Gastrocnemius medialis (tissue), 4 donors: Measurements from ENCODE around the gene MAN1A2.

Experiments
- CTCF ChIP-seq, 5 experiments: fragments of 450-650 bp in 3 of 5; fragments of 200-600 bp in 2 of 5; sonication (generic) in 2 of 5; IDR thresholded peaks in 4 of 5; conservative IDR thresholded peaks in 1 of 5; 1 replicate in 4 of 5; 2 replicates in 1 of 5; pipeline ENCODE4 v1.5.1; 2016 to 2019; ENCODE audit warnings: antibody characterized with exemption in 5 of 5, mild to moderate bottlenecking in 3 of 5, moderate library complexity in 3 of 5
- POLR2A ChIP-seq, 2 donors: fragments of 450-650 bp; IDR thresholded peaks; one replicate each; pipeline ENCODE4 v1.6.1; 2017; ENCODE audit warnings: antibody characterized with exemption in 2 of 2, mild to moderate bottlenecking in 2 of 2, moderate library complexity in 2 of 2

GRCh38 chr1:117546467-117546866 lies 179.2 kb downstream of the MAN1A2 start:
- TF ChIP-seq CTCF (IDR thresholded peaks at IDR 0.05 in 4 of 5, conservative IDR thresholded peaks at IDR 0.05 in 1 of 5) = no peak
- no peak for TF ChIP-seq POLR2A (IDR thresholded peaks at IDR 0.05)
